Activated CD8-positive, alpha-beta memory T cell treated with anti-CD3 and anti-CD28 coated beads, Interleukin-2, amount 50 U/mL, for 24 hours (primary cell): ENCODE data around the gene DLGAP3.
"Not testable (repeated sequence)": the region's sequence is repeated elsewhere in the genome, so short reads cannot be mapped to it uniquely, and the experiment has no call there.

Experiments used
- DNase-seq: peaks from one replicate; pipeline ENCODE4 v3.0.0-alpha.2; 2020; ENCODE audit errors: extremely low read depth

DLGAP3 gene

DNA sequence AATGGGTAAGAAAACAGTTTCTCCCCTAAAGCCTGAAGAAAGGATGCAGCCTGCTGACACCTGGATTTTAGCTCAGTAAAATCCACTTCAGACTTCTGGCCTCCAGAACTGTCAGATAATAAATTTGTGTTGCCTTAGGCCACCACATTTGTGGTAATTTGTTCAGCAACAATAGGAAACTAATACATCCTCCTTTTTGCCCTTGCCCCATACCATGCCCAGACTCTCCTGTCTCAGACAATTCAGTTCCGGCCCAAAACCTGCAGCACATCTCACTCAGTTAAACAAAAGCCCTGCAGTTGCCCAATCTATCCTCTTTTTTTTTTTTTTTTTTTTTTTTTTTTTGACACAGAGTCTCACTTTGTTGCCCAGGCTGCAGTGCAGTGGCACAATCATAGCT is 95.7 kb downstream of the DLGAP3 start:
- no peak for DNase-seq

DNA sequence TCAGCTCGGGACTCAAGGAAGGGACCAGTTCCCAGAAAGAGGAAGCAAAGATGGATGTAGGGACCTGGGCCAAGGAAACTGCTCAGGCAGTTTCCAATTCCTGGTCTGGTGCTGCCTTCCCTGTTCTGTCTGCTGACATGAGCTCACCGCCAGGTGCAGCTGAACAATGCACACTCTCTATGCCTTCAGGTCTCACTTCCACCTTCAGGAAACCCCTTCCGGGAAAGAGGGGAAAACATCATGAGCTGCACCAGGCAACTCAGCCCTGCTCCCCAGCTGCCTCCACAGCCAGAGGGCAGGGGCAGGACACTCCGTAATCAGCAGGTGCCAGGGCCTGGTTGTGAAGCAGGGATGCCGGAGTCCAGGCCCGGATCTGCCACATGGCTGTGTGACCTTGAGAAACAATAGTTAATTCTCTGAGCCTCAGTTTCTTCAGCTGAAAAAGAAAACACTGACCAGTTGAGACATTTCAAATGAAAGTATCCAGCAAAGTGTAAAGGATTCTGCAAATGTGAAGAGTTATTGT is 97.7 kb downstream of the DLGAP3 start:
- no peak for DNase-seq

DNA sequence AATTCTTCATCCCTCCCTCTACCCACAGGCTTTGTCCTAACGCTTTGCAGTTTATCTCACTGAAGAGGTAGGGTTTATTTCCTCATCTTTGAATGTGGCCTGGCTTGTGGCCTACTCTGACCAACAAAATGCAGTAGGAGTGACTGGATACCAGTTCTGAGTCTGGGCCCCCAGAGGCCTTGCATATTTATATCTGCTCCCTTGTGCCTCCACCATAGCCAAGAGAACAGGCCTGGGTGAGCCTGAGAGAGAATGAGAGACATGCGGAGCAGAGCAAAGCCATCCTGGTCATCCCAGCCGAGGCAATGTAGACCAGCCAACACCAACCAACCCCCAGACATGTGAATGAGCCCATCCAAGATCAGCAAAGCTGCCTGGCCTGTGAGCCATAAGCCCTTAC is 100.2 kb downstream of the DLGAP3 start:
- no peak for DNase-seq

DNA sequence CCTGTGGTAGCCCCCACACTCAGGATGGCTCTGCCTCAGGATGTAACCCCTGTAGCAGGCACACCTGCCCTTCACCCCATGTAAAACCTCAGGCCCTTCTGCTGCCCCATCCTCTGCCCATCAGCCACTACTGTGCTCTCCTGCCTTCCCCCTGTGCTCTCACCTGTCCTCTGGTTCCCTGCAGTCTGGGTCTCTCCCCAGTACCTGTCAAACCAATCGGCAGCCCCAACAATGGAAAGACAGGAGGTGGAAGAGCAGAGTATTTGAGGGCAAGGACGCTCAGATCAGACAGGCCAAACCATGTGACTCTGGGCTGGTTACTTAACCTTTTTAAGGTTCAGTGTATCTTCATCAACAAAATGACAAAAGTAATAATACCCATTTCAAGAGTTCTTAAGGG is 100.8 kb downstream of the DLGAP3 start:
- DNase-seq, result no peak

DNA sequence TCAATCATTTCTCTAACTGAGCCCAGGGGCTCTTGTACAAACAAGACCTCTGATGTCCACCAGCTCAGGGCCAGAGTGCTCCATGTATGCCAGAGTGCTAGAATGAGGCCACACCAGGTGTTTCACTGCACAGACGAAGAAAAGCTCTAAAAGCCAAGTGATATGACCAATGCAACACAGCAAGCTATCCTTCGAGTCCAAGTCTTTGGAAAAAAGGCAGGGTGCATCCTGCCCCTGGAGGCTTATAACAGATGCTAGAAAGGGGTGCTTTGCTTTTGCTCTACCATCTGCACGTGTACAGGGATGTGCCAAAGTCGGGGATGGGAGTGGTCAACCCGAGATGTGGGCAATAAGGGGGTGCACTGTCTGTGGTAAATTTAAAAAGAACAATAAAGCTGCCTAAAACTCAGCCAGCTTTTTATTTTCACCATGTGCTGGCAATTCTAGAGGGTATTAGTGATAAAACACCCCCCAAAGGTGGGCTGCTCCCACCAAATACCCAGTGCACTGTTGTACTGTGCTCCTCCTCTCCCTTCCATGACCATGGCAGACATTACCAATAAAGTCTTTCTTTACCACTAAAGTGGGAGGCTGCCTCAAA is 102.0 kb downstream of the DLGAP3 start:
- DNase-seq, result no peak

DNA sequence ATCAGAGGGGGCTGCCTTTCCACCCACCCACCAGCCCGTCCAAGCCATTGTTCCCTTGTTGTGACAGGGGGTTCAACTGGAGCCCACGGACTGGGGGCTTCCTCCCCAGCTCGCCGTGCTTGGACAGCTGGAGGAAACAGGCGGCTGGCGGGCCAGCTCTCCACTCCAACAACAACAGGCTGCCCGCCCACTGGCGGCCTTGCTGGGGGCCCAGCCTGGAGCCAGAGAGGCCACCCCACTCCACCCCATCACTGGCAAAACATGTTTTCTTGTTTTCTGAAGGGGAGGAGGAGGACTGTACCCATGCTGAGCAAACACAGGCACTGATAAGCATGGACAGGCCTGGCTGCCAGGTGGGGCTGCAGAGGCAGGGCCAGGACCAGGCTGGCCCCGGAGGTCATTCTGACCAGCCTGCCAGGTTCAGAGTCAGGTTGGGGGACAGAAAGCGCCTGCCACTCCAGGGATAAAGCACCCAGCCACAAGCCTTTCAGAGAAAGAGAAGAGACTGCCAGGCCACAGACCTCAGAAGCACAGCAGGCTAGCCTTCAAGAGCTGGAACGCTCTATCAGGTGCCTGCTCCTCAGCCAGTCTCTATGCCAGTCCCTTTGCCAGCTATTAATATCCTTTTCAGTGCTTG is 103.9 kb downstream of the DLGAP3 start:
- DNase-seq, result no peak

DNA sequence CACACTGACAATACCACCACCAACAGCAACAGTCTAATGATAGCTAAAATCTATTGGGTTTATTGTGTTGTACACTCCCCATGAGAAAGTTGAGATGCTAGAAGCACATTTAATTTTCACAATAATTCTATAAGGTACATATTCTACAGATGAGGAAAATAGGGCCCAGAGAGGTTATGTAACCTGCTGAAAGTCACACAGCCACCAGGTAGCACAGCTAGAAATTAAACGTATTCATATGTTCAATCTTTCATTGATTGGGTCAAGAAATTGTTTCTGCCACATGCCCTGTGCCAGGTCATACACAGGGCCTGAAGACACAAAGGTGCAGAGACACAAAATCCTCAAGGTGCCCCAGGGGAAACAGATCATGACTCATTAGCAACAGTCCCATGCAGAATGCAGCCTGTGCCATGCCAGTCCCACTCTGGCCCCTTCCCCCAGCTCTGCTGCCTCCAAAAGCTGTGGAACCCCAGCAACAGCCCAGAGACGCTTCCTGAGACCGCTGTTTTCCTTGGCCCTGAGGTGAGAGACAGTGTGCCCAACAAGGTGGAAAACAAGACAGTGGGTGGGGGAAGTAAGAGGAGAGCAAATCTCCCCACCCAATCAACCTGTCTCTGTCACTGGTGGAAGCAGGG is 104.5 kb downstream of the DLGAP3 start:
- no peak for DNase-seq

DNA sequence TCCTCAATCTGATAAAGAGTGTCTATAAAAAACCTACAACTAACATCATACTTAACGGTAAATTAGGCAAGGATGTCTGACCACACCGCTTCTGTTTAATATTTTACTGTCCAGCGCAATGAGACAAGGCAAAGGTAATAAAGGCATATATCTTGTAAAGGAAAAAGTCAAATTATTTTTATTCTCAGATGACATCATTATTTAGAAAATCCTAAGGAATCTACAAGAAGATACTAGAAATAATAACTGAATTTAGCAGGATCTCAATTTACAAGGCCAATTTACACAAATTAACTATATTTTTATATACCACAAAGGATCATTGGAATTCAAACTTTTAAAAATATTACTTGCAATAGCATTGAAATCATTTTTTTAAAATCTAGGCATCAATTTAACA is 107.2 kb downstream of the DLGAP3 start:
- DNase-seq, result no peak

DNA sequence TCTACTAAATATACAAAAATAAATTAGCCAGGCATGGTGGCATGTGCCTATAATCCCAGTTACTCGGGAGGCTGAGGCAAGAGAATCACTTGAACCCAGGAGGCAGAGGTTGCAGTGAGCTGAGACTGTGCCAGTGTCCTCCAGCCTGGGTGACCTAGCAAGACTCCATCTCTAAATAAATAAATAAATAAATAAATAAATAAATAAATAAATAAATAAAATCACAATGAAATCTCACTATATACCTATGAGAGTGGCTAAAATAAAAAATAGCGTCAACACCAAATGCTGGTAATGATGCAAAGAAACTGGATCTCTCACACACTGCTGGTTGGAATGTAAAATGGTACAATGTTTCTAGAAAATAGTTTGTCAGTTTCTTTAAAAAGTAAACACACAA is 110.6 kb downstream of the DLGAP3 start:
- DNase-seq, result not testable (repeated sequence)

DNA sequence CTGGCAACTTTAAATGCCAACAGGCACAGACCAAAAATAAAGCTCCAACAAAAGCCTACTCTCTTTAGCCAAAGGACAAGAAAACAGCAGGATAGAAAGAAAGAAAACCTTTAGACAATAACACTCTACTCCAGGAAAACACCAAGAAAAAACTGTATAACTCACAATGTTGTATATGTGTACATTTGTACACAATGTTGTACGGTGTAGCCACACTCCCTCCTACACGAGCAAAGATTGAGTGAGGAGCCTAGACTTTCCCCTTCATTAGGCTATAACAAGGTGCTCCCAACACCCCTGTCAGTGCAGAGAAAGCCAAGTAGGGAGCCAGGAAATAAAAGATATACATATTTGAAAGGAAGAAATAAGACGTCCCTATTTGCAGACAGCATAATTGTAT is 112.7 kb downstream of the DLGAP3 start:
- no peak for DNase-seq

DNA sequence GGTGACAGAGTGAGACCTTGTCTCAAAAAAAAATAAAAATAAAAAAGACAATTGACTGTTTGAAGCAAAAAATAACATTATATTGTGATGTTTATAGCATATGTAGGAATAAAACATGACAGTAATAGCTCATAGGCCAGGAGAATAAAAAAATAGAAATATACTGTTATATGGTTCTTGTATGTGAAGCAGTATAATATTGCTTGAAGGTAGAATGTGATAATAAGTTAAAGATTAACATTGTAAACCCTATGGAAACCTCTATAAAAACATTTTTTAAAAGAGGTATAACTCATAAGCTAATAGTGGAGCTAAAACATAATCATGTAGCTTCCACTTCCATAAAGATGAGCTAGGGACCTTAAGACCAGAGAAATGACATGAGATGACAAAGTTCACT is 113.1 kb downstream of the DLGAP3 start:
- DNase-seq, result no peak
